Activated T-helper 1 cell treated with anti-CD3 and anti-CD28 coated beads, Interleukin-2, amount 50 U/mL, for 16 hours (primary cell): ENCODE data around the gene RTN4RL2.
"Not testable (repeated sequence)": the region's sequence is repeated elsewhere in the genome, so short reads cannot be mapped to it uniquely, and the experiment has no call there.

ENCODE experiments used
- DNase-seq, 2 donors: peaks; one replicate each; pipeline ENCODE4 v3.0.0-alpha.2; 2020; ENCODE audit warnings: low read depth in 1 of 2, low spot score in 1 of 2

RTN4RL2 gene

DNA sequence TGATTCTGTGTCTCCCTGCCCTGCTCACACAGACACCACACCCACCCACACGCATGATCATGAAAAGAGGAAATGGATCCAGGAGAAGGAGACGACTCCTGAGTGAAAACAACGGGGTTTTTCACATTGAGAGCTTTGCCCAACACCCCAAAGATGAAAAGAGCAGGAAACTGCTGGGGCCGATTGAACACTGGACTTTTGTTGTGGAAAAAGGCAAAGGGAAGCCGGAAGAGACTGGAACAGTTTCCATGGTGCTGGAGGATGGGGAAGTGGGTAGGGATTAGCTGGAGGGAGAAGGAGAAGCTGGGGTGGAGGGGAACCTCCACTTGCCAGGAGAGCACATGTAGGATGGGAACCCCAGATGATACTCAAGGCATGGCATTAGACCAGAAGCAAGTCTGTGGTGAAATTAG lies 28.2 kb upstream of the RTN4RL2 start:
- no peak for DNase-seq

GRCh38 chr11:57432714-57433163 lies 27.6 kb upstream of the RTN4RL2 start:
- no peak for DNase-seq

GRCh38 chr11:57434640-57435546 lies 25.4 kb upstream of the RTN4RL2 start:
- no peak for DNase-seq

DNA sequence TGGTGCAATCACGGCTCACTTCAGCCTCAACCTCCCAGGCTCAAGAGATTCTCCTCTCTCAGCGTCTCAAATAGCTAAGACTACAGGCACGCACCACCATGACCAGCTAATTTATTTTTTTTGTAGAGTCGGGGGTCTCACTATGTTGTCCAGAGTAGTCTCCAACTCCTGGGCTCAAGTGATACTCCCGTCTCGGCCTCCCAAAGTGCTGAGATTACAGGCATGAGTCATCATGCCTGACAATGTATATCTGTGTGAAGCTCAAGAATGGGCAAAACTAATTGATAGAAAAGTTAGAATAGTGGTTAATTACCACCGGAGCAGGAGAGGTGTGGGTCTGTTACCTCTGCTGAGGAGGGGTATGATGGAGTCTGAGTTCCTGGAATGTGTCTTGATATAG lies 24.3 kb upstream of the RTN4RL2 start:
- DNase-seq: no peak

GRCh38 chr11:57438345-57439285 lies 21.7 kb upstream of the RTN4RL2 start:
- no peak for DNase-seq

DNA sequence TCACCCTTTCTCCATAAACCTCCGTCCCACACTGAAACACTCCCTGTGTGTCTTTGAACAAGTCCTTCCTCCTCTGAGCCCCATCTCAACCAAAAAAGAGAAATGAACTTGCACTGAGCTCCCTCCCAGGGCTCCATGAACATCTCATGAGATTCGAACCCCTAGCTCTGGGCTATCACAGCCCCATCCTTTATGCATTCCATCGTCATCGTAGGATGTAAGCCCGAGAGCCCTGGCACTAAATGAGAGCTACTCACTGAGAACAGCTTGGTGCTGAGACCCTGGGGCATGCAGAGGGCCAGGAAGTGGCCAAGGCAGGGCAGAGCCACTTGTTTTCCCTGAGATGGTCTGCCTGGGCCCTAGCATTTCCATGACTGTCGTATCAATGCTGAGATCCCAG lies 20.5 kb upstream of the RTN4RL2 start:
- DNase-seq: no peak

DNA sequence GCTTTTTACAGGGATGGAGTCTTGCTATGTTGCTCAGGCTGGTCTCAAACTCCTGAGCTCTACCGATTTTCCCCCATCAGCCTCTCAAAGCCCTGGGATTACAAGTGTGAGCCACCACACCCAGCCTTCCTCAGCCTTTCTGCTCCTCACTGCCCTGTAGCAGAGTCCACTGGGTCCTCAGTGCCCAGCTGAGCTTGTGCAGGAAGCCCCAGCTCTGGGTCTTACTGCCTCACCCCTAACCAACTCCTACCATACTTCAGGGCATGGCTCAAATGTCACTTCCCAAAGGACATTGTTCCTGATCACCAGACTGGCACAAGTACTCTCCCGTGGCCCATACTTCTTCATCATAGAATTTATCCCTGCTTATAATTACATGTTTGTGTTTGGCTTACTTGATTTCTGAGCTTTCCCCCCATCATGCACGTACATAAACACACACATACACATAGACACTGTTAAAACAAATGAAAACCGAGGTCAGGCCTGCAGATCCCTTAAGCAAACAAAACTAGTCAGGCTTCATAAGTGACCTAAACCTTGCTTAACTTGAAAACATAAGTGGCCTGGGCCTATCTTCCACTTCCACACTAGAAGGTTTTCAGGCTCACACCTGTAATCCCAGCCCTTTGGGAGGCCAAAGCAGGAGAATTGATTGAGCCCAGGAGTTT lies 19.4 kb upstream of the RTN4RL2 start:
- DNase-seq: no peak

DNA sequence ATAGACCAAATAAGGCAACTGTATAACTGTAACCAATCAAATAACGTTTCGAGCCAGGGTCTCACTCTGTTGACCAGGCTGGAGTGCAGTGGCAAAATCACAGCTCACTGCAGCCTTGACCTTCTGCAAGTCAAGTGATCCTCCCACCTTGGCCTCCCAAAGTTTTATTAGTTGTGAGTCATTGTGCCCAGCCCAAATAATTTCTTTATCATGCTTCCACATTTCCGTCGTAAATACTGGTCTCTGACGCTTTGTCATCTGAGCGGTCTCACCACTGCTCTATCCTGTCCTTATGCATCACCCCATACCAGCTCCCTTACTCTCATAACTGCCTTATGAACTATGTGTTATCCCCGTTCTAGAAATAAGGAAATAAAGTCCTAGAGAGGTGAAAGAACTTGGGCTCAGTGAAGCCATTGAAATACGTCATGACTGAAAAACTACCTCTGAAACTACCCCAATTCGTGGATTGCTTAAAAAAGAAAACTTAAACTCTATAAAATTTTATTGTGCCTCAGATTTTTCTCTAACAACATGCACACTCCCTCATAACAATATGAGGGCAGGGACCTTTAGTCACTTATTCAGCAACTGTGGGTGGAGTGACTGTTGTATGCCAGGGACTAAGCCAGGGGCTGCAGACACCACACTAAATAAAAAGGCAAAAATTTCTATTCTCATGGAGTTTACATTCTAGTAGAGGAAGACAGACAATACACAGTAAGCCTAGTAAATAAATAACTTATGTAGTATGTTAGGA lies 15.8 kb upstream of the RTN4RL2 start:
- DNase-seq: no peak

GRCh38 chr11:57445122-57445394 lies 15.3 kb upstream of the RTN4RL2 start:
- DNase-seq: not testable (repeated sequence)

GRCh38 chr11:57446055-57446454 lies 14.3 kb upstream of the RTN4RL2 start:
- no peak for DNase-seq

GRCh38 chr11:57453543-57454177 lies 6.7 kb upstream of the RTN4RL2 start:
- DNase-seq: no peak

GRCh38 chr11:57456960-57457642 lies 3.2 kb upstream of the RTN4RL2 start:
- DNase-seq: peak; percentile 53 to 60

- DNase-seq: no peak
Observed at GRCh38 chr11:57457643-57458023, 2.7 kb upstream of the RTN4RL2 start.

- DNase-seq: no peak
Observed at GRCh38 chr11:57458060-57458409, 2.3 kb upstream of the RTN4RL2 start.

GRCh38 chr11:57458410-57459163 lies 1.7 kb upstream of the RTN4RL2 start:
- peak in 1 of 2 donors; percentile 37 for DNase-seq

DNA sequence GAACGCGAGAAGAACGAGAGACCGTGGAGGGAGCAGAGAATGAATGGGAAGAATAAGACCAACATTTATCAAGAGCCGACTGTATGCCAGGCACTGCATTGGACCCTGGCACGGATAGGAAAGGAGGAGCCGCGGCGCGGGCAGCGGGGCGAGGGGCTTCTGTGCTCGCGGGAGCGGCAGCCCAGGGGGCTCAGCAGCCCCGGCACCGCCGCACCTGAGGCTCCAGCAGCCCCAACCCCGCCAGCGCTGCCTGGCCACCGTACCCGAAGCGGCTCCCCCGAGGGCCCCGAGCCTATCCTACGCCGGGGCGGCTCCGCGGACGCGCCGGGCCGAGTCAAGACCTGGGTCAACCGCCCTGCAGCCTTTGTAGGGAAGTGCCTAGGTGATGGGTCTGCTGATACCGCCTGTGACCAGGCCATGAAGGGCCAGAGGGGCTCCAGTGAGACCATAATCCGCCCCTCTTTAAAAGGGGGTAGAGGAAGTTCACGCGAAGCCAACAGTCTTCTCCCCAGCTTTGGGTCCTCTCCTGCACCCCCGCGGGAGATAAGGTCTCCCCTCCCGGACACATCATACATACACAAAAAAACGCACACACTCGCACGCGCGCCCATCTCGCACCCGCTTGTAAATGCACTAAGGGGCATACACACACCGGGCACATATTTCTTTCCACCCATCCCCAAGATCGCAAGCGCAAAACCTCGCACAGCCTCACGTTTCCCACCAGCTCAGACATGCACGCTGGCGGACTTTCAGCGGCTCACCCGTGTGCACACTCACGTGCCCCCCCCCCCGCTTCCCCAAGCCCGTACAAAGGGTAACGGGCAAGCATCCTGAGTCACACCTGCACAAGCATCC lies 935 bp upstream of the RTN4RL2 start:
- no peak for DNase-seq

GRCh38 chr11:57460758-57461749 lies 726 bp downstream of the RTN4RL2 start:
- DNase-seq: no peak
